ENCODE results near the gene EVX2. TPM values are rescaled to one million over a fixed set of nuclear protein-coding genes. Genes with fewer than 3 reads are reported as not detected.

Gene EVX2
- total and polyA plus RNA-seq, 2 donors (not counting 1 experiment from before 2014, with no cell fraction given) = not detected

GRCh38 chr2:176027806-176028205 is 56.0 kb downstream of the EVX2 start:
- H3K4me1 ChIP-seq (ENCODE audit: control insufficient read depth in 2 of 2, insufficient read depth in 2 of 2, low read length in 2 of 2) = no peaks in the 10 kb centered on the region
- no peak overlapping the region for H3K27ac ChIP-seq (ENCODE audit: low read length in 2 of 2)
- H3K79me2 ChIP-seq (ENCODE audit: control insufficient read depth, insufficient read depth, low read length) = no peaks in the 10 kb centered on the region
- no peaks in the 10 kb centered on the region for H4K20me1 ChIP-seq (ENCODE audit: control insufficient read depth, insufficient read depth, low read length, poor library complexity, severe bottlenecking)
- Mint-ChIP-seq H3K4me1 (no peaks in the 10 kb centered on the region), H3K4me3 (no peak overlapping the region), H3K27me3 (peaks cover 23% of the 10 kb centered on the region), H3K27ac (no peak overlapping the region), H3K9me3 (ENCODE audit: insufficient read depth) (no peaks in the 10 kb centered on the region)
- H3K27me3 ChIP-seq (replicated peaks in 1 of 4; ENCODE audit: control extremely low read depth in 1 of 4, control insufficient read depth in 3 of 4, insufficient read depth in 4 of 4, low read length in 3 of 4) = peaks cover 0 to 7% (median 3%) of the 10 kb centered on the region in 4 experiments
- H2AFZ ChIP-seq (ENCODE audit: insufficient read depth, low read depth, low read length, poor library complexity, severe bottlenecking) = no peak overlapping the region
- no peak overlapping the region for H3K4me2 ChIP-seq (replicated peaks; ENCODE audit: low read depth, low read length, poor library complexity, severe bottlenecking)
- DNase-seq (no peak), ATAC-seq (ENCODE audit: low read depth) (no peak)
- no peak overlapping the region for H3K9ac ChIP-seq (ENCODE audit: low read length)
- H3K4me3 ChIP-seq (ENCODE audit: control extremely low read depth in 1 of 5, extremely low read depth in 1 of 5, insufficient read depth in 1 of 5, low read depth in 2 of 5, low read length in 4 of 5) = no peak overlapping the region
- WGBS (ENCODE audit: insufficient coverage) = no CpG with 5 or more reads among the region's 2 CpGs
- TF ChIP-seq CTCF (IDR thresholded peaks at IDR 0.05) = no peak
- TF ChIP-seq EZH2 (IDR thresholded peaks at IDR 0.05; ENCODE audit: borderline replicate concordance, insufficient read depth, low read depth, low read length, poor library complexity, severe bottlenecking) = no peak
- no peaks in the 10 kb centered on the region for H3K9me3 ChIP-seq (ENCODE audit: control extremely low read depth in 1 of 3, control insufficient read depth in 2 of 3, insufficient read depth in 1 of 3, low read length in 2 of 3)
- CTCF ChIA-PET = no interaction called here
- H3K36me3 ChIP-seq (replicated peaks in 1 of 2; ENCODE audit: control extremely low read depth in 1 of 2, control insufficient read depth in 1 of 2, extremely low read depth in 1 of 2, insufficient read depth in 2 of 2, low read length in 1 of 2) = no peaks in the 10 kb centered on the region
- POLR2A ChIA-PET = no interaction called here
- intact Hi-C loops (cut with micrococcal nuclease) = no loop called here

Other genes starting within 250 kb of the EVX2 start
- gene LNPK, start 81.7 kb downstream of the EVX2 start, total RNA-seq = 15.9 and 16.7 TPM in 2 replicates
- gene LNPK, start 81.7 kb downstream of the EVX2 start, polyA plus RNA-seq = 3.2 and 4.1 TPM in 2 replicates
- not detected in 2 replicates for gene HOXD13, start 8.8 kb upstream of the EVX2 start, total RNA-seq
- not detected in 2 replicates for gene HOXD13, start 8.8 kb upstream of the EVX2 start, polyA plus RNA-seq
- gene HOXD12, start 15.8 kb upstream of the EVX2 start, total RNA-seq = not detected in 2 replicates
- gene HOXD12, start 15.8 kb upstream of the EVX2 start, polyA plus RNA-seq = not detected in 2 replicates
- not detected in 2 replicates for gene HOXD11, start 23.3 kb upstream of the EVX2 start, total RNA-seq
- not detected in 2 replicates for gene HOXD11, start 23.3 kb upstream of the EVX2 start, polyA plus RNA-seq
- not detected in 2 replicates for gene HOXD10, start 32.8 kb upstream of the EVX2 start, total RNA-seq
- gene HOXD10, start 32.8 kb upstream of the EVX2 start, polyA plus RNA-seq = not detected in 2 replicates
- gene HOXD9, start 38.8 kb upstream of the EVX2 start, total RNA-seq = not detected in 2 replicates
- not detected in 2 replicates for gene HOXD9, start 38.8 kb upstream of the EVX2 start, polyA plus RNA-seq
- not detected in 2 replicates for gene HOXD8, start 45.7 kb upstream of the EVX2 start, total RNA-seq
- gene HOXD8, start 45.7 kb upstream of the EVX2 start, polyA plus RNA-seq = not detected in 2 replicates
- not detected in 2 replicates for gene HOXD4, start 67.6 kb upstream of the EVX2 start, total RNA-seq
- not detected in 2 replicates for gene HOXD4, start 67.6 kb upstream of the EVX2 start, polyA plus RNA-seq
- not detected in 2 replicates for gene HOXD3, start 73.3 kb upstream of the EVX2 start, total RNA-seq
- not detected in 2 replicates for gene HOXD3, start 73.3 kb upstream of the EVX2 start, polyA plus RNA-seq
- not detected in 2 replicates for gene HOXD1, start 104.7 kb upstream of the EVX2 start, total RNA-seq
- not detected in 2 replicates for gene HOXD1, start 104.7 kb upstream of the EVX2 start, polyA plus RNA-seq
- 9.5 and 11.5 TPM in 2 replicates for gene MTX2, start 185.5 kb upstream of the EVX2 start, total RNA-seq
- gene MTX2, start 185.5 kb upstream of the EVX2 start, polyA plus RNA-seq = 11.2 and 12.0 TPM in 2 replicates